OCI-LY7 (cell line): ENCODE measurements around the gene HYAL1. TPM values are rescaled to one million over a fixed set of nuclear protein-coding genes. Genes with fewer than 3 reads are reported as not detected.

Experiments
- BruUV-seq: library from RNA; stranded (reverse); fragments of 400-500 nt; replicated peaks from 2 replicates; lab custom pipeline; 2021; lab: Mats Ljungman, UMichigan
- CTCF ChIA-PET: fragments of 300-600 bp; sonication (Branson Sonifier 250); formaldehyde crosslinking; loops from one replicate; lab custom pipeline; 2022; ENCODE audit warnings: antibody characterized with exemption; ENCODE audit not compliant: unreplicated experiment; lab: Charles Lee
- POLR2A ChIA-PET: fragments of 300-600 bp; sonication (Branson Sonifier 250); formaldehyde crosslinking; loops from one replicate; lab custom pipeline; 2022; ENCODE audit warnings: antibody characterized with exemption; lab: Charles Lee
- DNase-seq: peaks from one replicate; pipeline ENCODE4 v3.0.0-alpha.2; 2015; ENCODE audit warnings: low spot score
- H2AFZ ChIP-seq: fragments of 200-600 bp; sonication (generic), shearing (Covaris generic); 2 replicates; pipeline ENCODE4 v1.6.1; 2014; ENCODE audit warnings: mild to moderate bottlenecking, antibody characterized with exemption, low read length, moderate library complexity
- H3K27ac ChIP-seq: fragments of 200-600 bp; sonication (generic); 2 replicates; pipeline ENCODE4 v1.5.1; 2014; ENCODE audit warnings: mixed run types, low read depth, mild to moderate bottlenecking, moderate library complexity, low read length, inconsistent platforms; ENCODE audit not compliant: poor library complexity, severe bottlenecking
- H3K36me3 ChIP-seq: fragments of 200-600 bp; sonication (generic); 2 replicates; pipeline ENCODE4 v1.6.1; 2014; ENCODE audit warnings: mild to moderate bottlenecking, antibody characterized with exemption, low read length, moderate library complexity, mixed read lengths; ENCODE audit not compliant: insufficient read depth
- H3K4me1 ChIP-seq: fragments of 200-600 bp; sonication (generic); 2 replicates; pipeline ENCODE4 v1.5.1; 2014; ENCODE audit warnings: mild to moderate bottlenecking, low read length; ENCODE audit not compliant: insufficient read depth, poor library complexity, severe bottlenecking
- H3K4me2 ChIP-seq: fragments of 200-600 bp; sonication (generic); 2 replicates; pipeline ENCODE4 v1.6.1; 2014; ENCODE audit warnings: mild to moderate bottlenecking, low read length
- H3K4me3 ChIP-seq: fragments of 200-600 bp; sonication (generic); 2 replicates; pipeline ENCODE4 v1.5.1; 2014; ENCODE audit warnings: mild to moderate bottlenecking, low read depth, low read length; ENCODE audit not compliant: poor library complexity, severe bottlenecking
- H3K79me2 ChIP-seq: fragments of 200-600 bp; sonication (generic); 2 replicates; pipeline ENCODE4 v1.6.1; 2016; ENCODE audit warnings: low read depth, mild to moderate bottlenecking, low read length, moderate library complexity, mixed read lengths; ENCODE audit not compliant: insufficient read depth
- H3K9me2 ChIP-seq: fragments of 200-600 bp; sonication (generic); 2 replicates; pipeline ENCODE4 v1.6.1; 2016; ENCODE audit warnings: mild to moderate bottlenecking, low read length, mixed read lengths; ENCODE audit not compliant: insufficient read depth
- H3K9me3 ChIP-seq: fragments of 200-600 bp; sonication (generic); 2 replicates; pipeline ENCODE4 v1.6.1; 2014; ENCODE audit warnings: mild to moderate bottlenecking, mixed run types, low read length, mixed read lengths
- H4K20me1 ChIP-seq: fragments of 200-600 bp; sonication (generic); 2 replicates; pipeline ENCODE4 v1.6.1; 2014; ENCODE audit warnings: mild to moderate bottlenecking, antibody characterized with exemption, low read length, moderate library complexity, mixed read lengths; ENCODE audit not compliant: insufficient read depth
- CTCF ChIP-seq: fragments of 200-600 bp; sonication (generic); conservative IDR thresholded peaks from 2 replicates; pipeline ENCODE4 v1.5.1; 2014; ENCODE audit warnings: mild to moderate bottlenecking, antibody characterized with exemption, low read length, moderate library complexity, mixed read lengths
- EZH2phosphoT487 ChIP-seq: fragments of 200-600 bp; sonication (generic); IDR thresholded peaks from 2 replicates; pipeline ENCODE4 v1.6.1; 2018; ENCODE audit warnings: low read depth, borderline replicate concordance, mild to moderate bottlenecking, mixed run types, antibody characterized with exemption, low read length, moderate library complexity, mixed read lengths
- intact Hi-C: fragments of 100-400 bp; cut with micrococcal nuclease; formaldehyde crosslinking; loops from one replicate; pipeline ENCODE4 v1.10.0; 2022; ENCODE audit not compliant: unreplicated experiment
- total RNA-seq, 2 experiments: library from RNA; depleted of rRNA in 1 of 2; stranded (reverse); fragments of >200 nt in 1 of 2; shearing (Covaris generic) in 1 of 2; gene quantifications; 2 replicates each; pipeline ENCODE4 v1.2.3, GENCODE V29; 2014 to 2022

The HYAL1 gene
- total RNA-seq, 2 experiments from 2014 or later, result 0.36 to 0.85 TPM

- BruUV-seq, result no TSS peak
- POLR2A ChIA-PET, result interaction anchor here (0.6 to 1.7 kb wide), 3 partner anchors 11 to 531 kb away, joined by 3 to 9 read pairs (median 3); partner anchors contain the start of genes CYB561D2 and NPRL2
- no peak overlapping the region for H3K27ac ChIP-seq
- H3K4me3 ChIP-seq, result peak overlapping the region; percentile 90
- H3K9me2 ChIP-seq, result no peaks in the 10 kb centered on the region
- peaks cover 47% of the 10 kb centered on the region for H3K4me1 ChIP-seq
- H4K20me1 ChIP-seq, result no peaks in the 10 kb centered on the region; the same call in 1 of the 2 replicates
- H3K36me3 ChIP-seq, result peaks cover 17% of the 10 kb centered on the region
- CTCF ChIA-PET, result no interaction called here
- TF ChIP-seq EZH2phosphoT487 (no peak), CTCF (no peak)
- no peaks in the 10 kb centered on the region for H3K9me3 ChIP-seq
- peak overlapping the region; percentile 83; the same call in 1 of the 2 replicates for H3K4me2 ChIP-seq
- H3K79me2 ChIP-seq, result peaks cover 30% of the 10 kb centered on the region
- intact Hi-C loops, result loop anchor here (5.0 kb wide), 2 partner anchors 42 to 102 kb away; partner anchors contain the start of genes GNAI2, HYAL3 and NAA80
- no peak for DNase-seq
- peak overlapping the region; percentile 70; the same call in 1 of the 2 replicates for H2AFZ ChIP-seq
These were observed 36.2 kb upstream of the HYAL1 start for GRCh38 chr3:50339485-50340146.

- Histone ChIP-seq H3K79me2 (peaks cover 36% of the 10 kb centered on the region), H3K4me2 (peak overlapping the region; percentile 83), H3K4me3 (peak overlapping the region; percentile 90), H3K27ac (peak overlapping the region; percentile 86), H3K9me2 (no peaks in the 10 kb centered on the region), H2AFZ (peak overlapping the region; percentile 22; the same call in 1 of the 2 replicates), H3K9me3 (no peaks in the 10 kb centered on the region), H4K20me1 (peaks cover 3% of the 10 kb centered on the region), H3K4me1 (peaks cover 54% of the 10 kb centered on the region), H3K36me3 (peaks cover 23% of the 10 kb centered on the region)
- no TSS peak for BruUV-seq
- DNase-seq, result peak; percentile 44
- intact Hi-C loops, result loop anchor here (5.0 kb wide), 2 partner anchors 42 to 102 kb away; partner anchors contain the start of genes GNAI2, HYAL3 and NAA80
- TF ChIP-seq CTCF, result no peak
- TF ChIP-seq EZH2phosphoT487, result no peak
- CTCF ChIA-PET, result interaction anchor here (1.1 kb wide), 1 partner anchor 12 kb away, joined by 5 read pairs; the partner anchor contains the start of genes CYB561D2 and NPRL2
- POLR2A ChIA-PET, result interaction anchor here (0.5 to 3.2 kb wide), 6 partner anchors 11 to 1204 kb away, joined by 3 to 28 read pairs (median 8); partner anchors contain the start of genes CYB561D2, GNAI2, IFRD2 and NPRL2
These were observed 35.6 kb upstream of the HYAL1 start for GRCh38 chr3:50338965-50339364.
